Measurements from ENCODE around the gene PPAT. TPM values are rescaled to one million over a fixed set of nuclear protein-coding genes. Genes with fewer than 3 reads are reported as not detected.

Gene PPAT
- total RNA-seq (13.7 and 14.7 TPM in 2 replicates), polyA plus RNA-seq (21.6 and 27.4 TPM in 2 replicates)

GRCh38 chr4:56435140-56435926 lies at the start of gene PPAT:
TSS of gene PPAT (minus strand) at chr4:56435615. CDS start at chr4:56435477, 138 bp downstream.
- peaks cover 8% of the 10 kb centered on the region for H3K4me1 ChIP-seq (ENCODE audit: low read depth)
- no peak for TF ChIP-seq CTCF (IDR thresholded peaks at IDR 0.05; ENCODE audit: low read depth, low read length)
- no peaks in the 10 kb centered on the region for H3K9me3 ChIP-seq (ENCODE audit: low read depth)
- H3K36me3 ChIP-seq, result no peaks in the 10 kb centered on the region
- no peaks in the 10 kb centered on the region for H3K27me3 ChIP-seq
- DNase-seq (ENCODE audit: low read depth in 1 of 2, low spot score in 1 of 2), result peak; percentile 99
- peak within 1 kb of the TSS; percentile 41 for H3K4me3 ChIP-seq
- H3K27ac ChIP-seq, result peak within 1 kb of the TSS; percentile 85

DNA sequence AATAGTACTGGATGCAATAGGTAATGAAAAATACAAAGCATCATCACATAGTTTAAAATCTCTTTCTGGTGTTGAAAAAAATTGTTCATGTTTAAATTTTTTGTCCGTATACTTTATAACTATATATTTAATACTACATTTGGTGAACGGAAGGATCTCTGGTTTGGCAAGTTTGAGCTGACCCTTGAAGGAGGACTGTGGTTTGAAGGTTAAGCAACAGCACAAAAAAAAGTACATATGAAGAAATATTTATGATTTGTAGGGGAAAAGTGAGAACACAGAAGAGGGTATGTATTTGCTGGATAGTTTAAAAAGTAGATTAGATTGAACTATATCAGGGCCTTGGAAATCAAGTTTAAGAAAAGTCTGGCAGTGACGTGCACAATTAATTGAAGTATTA lies 45.3 kb upstream of the PPAT start:
- TF ChIP-seq CTCF (IDR thresholded peaks at IDR 0.05; ENCODE audit: low read depth, low read length), result no peak
- H3K27ac ChIP-seq, result no peak overlapping the region
- no peaks in the 10 kb centered on the region for H3K9me3 ChIP-seq (ENCODE audit: low read depth)
- no peaks in the 10 kb centered on the region for H3K4me1 ChIP-seq (ENCODE audit: low read depth)
- peaks cover 64% of the 10 kb centered on the region for H3K36me3 ChIP-seq
- H3K27me3 ChIP-seq, result no peaks in the 10 kb centered on the region
- DNase-seq (ENCODE audit: low read depth in 1 of 2, low spot score in 1 of 2), result peak in 1 of 2 donors; percentile 48
- H3K4me3 ChIP-seq, result no peak overlapping the region

DNA sequence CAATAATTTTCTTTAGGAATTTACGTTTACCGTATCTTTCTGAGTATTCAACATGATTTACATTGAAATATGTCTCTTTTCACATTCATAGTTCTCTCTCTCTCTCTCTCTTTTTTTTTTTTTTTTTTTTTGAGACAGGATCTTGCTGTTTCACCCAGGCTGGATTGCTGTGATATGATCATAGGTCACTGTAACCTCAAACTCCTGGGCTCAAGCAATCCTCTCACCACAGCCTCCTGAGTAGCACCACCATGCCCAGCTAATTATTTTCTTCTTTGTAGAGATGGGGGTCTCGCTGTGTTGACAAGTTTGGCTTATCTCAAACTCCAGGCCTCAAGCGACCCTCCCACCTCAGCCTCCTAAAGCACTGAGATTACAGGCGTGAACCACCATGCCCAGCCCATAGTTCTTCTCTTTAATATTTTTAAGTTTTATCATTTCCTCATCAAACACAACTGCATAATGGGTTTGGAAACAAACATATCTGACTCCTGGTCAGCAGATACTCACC lies 41.8 kb upstream of the PPAT start:
- H3K36me3 ChIP-seq, result peaks cover 68% of the 10 kb centered on the region
- no peaks in the 10 kb centered on the region for H3K4me1 ChIP-seq (ENCODE audit: low read depth)
- DNase-seq (ENCODE audit: low read depth in 1 of 2, low spot score in 1 of 2), result no peak
- no peaks in the 10 kb centered on the region for H3K27me3 ChIP-seq
- TF ChIP-seq CTCF (IDR thresholded peaks at IDR 0.05; ENCODE audit: low read depth, low read length), result no peak
- H3K9me3 ChIP-seq (ENCODE audit: low read depth), result no peaks in the 10 kb centered on the region
- no peak overlapping the region for H3K4me3 ChIP-seq
- H3K27ac ChIP-seq, result no peak overlapping the region

- no peak overlapping the region for H3K4me3 ChIP-seq
- no peak for TF ChIP-seq CTCF (IDR thresholded peaks at IDR 0.05; ENCODE audit: low read depth, low read length)
- H3K36me3 ChIP-seq, result peaks cover 73% of the 10 kb centered on the region
- H3K27ac ChIP-seq, result no peak overlapping the region
- H3K4me1 ChIP-seq (ENCODE audit: low read depth), result no peaks in the 10 kb centered on the region
- H3K9me3 ChIP-seq (ENCODE audit: low read depth), result no peaks in the 10 kb centered on the region
- no peak for DNase-seq (ENCODE audit: low read depth in 1 of 2, low spot score in 1 of 2)
- no peaks in the 10 kb centered on the region for H3K27me3 ChIP-seq
Observed at GRCh38 chr4:56475917-56476316, 40.5 kb upstream of the PPAT start.

- Histone ChIP-seq H3K4me1 (ENCODE audit: low read depth) (peaks cover 21% of the 10 kb centered on the region), H3K36me3 (peaks cover 34% of the 10 kb centered on the region), H3K27ac (no peak overlapping the region), H3K27me3 (no peaks in the 10 kb centered on the region), H3K4me3 (peak overlapping the region; percentile 94), H3K9me3 (ENCODE audit: low read depth) (no peaks in the 10 kb centered on the region)
- peak in 1 of 2 donors; percentile 10 for DNase-seq (ENCODE audit: low read depth in 1 of 2, low spot score in 1 of 2)
- TF ChIP-seq CTCF (IDR thresholded peaks at IDR 0.05; ENCODE audit: low read depth, low read length), result no peak
Observed at GRCh38 chr4:56469489-56470210, 34.2 kb upstream of the PPAT start.
